K562 (cell line): ENCODE measurements around the gene PRR14. TPM values are rescaled to one million over a fixed set of nuclear protein-coding genes. Genes with fewer than 3 reads are reported as not detected.

ENCODE experiments used
- C11orf30 ChIP-seq: fragments of 450-650 bp; IDR thresholded peaks from 2 replicates; pipeline ENCODE4 v1.6.1; 2016; ENCODE audit warnings: low read depth, mild to moderate bottlenecking
- DNMT1 ChIP-seq: fragments of 450-650 bp; IDR thresholded peaks from 2 replicates; pipeline ENCODE4 v1.6.1; 2016; ENCODE audit warnings: antibody characterized with exemption, mild to moderate bottlenecking
- EHMT2 ChIP-seq: fragments of 450-650 bp; IDR thresholded peaks from 2 replicates; pipeline ENCODE4 v1.6.1; 2018; ENCODE audit warnings: antibody characterized with exemption
- NCOA2 ChIP-seq, 2 experiments: fragments of 450-650 bp; IDR thresholded peaks; 2 replicates each; pipeline ENCODE4 v1.6.1; 2018; ENCODE audit warnings: mild to moderate bottlenecking in 2 of 2, moderate library complexity in 1 of 2; ENCODE audit not compliant: partially characterized antibody in 2 of 2
- PHF20 ChIP-seq: fragments of 450-650 bp; IDR thresholded peaks from 2 replicates; pipeline ENCODE4 v1.6.1; 2018; ENCODE audit not compliant: partially characterized antibody
- ZNF143 ChIP-seq: sonication (generic); formaldehyde crosslinking; IDR thresholded peaks from 2 replicates; pipeline ENCODE4 v1.9.0; 2022; ENCODE audit warnings: mild to moderate bottlenecking, missing genetic modification reagents
- ZNF589 ChIP-seq: fragments of 200-800 bp; sonication (Bioruptor generic); IDR thresholded peaks from 2 replicates; pipeline ENCODE4 v1.6.1; 2016; ENCODE audit warnings: low read depth, missing genetic modification characterization, missing compliant biosample characterization
- polyA plus RNA-seq, 8 experiments: library from polyadenylated mRNA; depleted of rRNA in 4 of 8; stranded (reverse) in 5 of 8; unstranded in 3 of 8; fragments of >200 nt; fragmentation: Nextera tagmentation in 2 of 8; fragmentation: Illumina TruSeq in 1 of 8; extraction: Ambion mirVana in 2 of 8; extraction: Trizol in 1 of 8; gene quantifications; 2 replicates each; pipeline versions ENCODE4 v1.2.1 to v1.2.3, GENCODE V29; 2011 to 2014; ENCODE audit warnings: inconsistent platforms in 1 of 8, missing spikeins in 1 of 8
- total RNA-seq, 7 experiments: library from RNA; depleted of rRNA in 6 of 7; stranded (reverse); fragments of >200 nt in 6 of 7; fragmentation: Illumina TruSeq in 2 of 7; extraction: Trizol in 2 of 7; gene quantifications; 2 replicates each; pipeline versions ENCODE4 v1.2.1 to v1.2.3, GENCODE V29; 2011 to 2021; ENCODE audit warnings: low replicate concordance in 1 of 7
- TF ChIP-seq, protein P1 (sequence below): fragments of 450-650 bp; IDR thresholded peaks from 2 replicates; pipeline ENCODE4 v1.6.1; 2014; ENCODE audit warnings: low read depth, mild to moderate bottlenecking, moderate library complexity, borderline replicate concordance
- TF ChIP-seq, protein P2 (sequence below): fragments of 450-650 bp; IDR thresholded peaks from 2 replicates; pipeline ENCODE4 v1.6.1; 2016; ENCODE audit warnings: borderline replicate concordance
- TF ChIP-seq, protein P3 (sequence below): sonication (generic); formaldehyde crosslinking; IDR thresholded peaks from 2 replicates; pipeline ENCODE4 v1.8.0; 2022; ENCODE audit warnings: mild to moderate bottlenecking, missing genetic modification reagents
- TF ChIP-seq, protein P4 (sequence below), 2 experiments: fragments of 450-650 bp; IDR thresholded peaks; 2 replicates each; pipeline ENCODE4 v1.6.1; 2016; ENCODE audit warnings: mild to moderate bottlenecking in 2 of 2, borderline replicate concordance in 1 of 2, low read depth in 1 of 2, moderate library complexity in 1 of 2
- TF ChIP-seq, protein P5 (sequence below): fragments of 200-800 bp; sonication (Bioruptor generic); IDR thresholded peaks from 2 replicates; pipeline ENCODE4 v1.6.1; 2017; ENCODE audit warnings: missing genetic modification characterization, missing compliant biosample characterization

The PRR14 gene
- total and polyA plus RNA-seq, 9 of the 15 experiments (the other 6 are each of a cell fraction or from before 2014, with no cell fraction given) = 2.2 to 63.1 (median 11.5) TPM

DNA sequence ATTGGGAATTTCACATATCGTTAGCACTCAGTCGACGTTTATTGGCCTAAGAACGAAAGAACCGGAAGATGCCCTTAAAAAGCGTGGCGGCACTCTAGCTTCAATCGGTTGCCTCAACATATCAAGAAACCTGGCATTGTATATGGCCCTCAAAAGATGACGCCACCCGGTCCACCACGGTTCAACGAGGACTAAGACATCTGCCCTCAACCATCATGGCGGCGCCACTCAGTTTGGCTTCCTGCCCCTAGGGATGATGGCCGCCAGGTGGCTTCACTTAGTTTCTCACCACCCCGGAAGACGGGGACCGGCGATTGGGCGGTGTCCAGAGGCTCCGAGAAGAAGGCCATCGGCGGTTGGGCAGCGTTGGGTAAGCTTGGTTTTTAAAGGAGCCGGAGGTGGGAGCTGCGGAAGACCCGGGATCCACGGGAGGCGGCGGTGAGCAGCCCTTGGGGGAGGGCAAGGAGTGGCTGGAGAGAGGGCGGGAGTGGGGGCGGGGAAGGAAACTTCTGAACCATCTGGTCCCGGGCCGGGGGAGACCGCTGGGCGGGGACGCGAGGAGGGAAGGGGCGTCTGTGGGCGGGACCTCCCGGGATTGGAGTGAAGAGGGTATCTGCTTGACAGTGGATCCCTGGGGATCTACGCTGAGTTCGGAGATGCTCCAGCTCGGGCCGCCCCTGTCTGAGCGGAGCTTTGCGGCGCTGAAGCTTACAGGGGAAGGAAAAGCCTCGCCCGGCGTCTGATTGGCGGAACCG, at the start of gene PRR14 (continued):
- TF ChIP-seq, protein P1, sequence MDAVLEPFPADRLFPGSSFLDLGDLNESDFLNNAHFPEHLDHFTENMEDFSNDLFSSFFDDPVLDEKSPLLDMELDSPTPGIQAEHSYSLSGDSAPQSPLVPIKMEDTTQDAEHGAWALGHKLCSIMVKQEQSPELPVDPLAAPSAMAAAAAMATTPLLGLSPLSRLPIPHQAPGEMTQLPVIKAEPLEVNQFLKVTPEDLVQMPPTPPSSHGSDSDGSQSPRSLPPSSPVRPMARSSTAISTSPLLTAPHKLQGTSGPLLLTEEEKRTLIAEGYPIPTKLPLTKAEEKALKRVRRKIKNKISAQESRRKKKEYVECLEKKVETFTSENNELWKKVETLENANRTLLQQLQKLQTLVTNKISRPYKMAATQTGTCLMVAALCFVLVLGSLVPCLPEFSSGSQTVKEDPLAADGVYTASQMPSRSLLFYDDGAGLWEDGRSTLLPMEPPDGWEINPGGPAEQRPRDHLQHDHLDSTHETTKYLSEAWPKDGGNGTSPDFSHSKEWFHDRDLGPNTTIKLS = peak; percentile 69; the same call in 1 of the 2 replicates
- TF ChIP-seq, protein P2, sequence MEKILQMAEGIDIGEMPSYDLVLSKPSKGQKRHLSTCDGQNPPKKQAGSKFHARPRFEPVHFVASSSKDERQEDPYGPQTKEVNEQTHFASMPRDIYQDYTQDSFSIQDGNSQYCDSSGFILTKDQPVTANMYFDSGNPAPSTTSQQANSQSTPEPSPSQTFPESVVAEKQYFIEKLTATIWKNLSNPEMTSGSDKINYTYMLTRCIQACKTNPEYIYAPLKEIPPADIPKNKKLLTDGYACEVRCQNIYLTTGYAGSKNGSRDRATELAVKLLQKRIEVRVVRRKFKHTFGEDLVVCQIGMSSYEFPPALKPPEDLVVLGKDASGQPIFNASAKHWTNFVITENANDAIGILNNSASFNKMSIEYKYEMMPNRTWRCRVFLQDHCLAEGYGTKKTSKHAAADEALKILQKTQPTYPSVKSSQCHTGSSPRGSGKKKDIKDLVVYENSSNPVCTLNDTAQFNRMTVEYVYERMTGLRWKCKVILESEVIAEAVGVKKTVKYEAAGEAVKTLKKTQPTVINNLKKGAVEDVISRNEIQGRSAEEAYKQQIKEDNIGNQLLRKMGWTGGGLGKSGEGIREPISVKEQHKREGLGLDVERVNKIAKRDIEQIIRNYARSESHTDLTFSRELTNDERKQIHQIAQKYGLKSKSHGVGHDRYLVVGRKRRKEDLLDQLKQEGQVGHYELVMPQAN = 0 out of 2 replicates have a peak, but pooled peaks have one; percentile 21
- TF ChIP-seq, protein P3, sequence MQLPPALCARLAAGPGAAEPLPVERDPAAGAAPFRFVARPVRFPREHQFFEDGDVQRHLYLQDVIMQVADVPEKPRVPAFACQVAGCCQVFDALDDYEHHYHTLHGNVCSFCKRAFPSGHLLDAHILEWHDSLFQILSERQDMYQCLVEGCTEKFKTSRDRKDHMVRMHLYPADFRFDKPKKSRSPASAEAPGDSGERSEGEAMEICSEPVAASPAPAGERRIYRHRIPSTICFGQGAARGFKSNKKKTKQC (CRISPR knock-in tag) = no peak; the same call in 1 of the 2 replicates
- peak; percentile 75 for TF ChIP-seq PHF20
- TF ChIP-seq, protein P4, sequence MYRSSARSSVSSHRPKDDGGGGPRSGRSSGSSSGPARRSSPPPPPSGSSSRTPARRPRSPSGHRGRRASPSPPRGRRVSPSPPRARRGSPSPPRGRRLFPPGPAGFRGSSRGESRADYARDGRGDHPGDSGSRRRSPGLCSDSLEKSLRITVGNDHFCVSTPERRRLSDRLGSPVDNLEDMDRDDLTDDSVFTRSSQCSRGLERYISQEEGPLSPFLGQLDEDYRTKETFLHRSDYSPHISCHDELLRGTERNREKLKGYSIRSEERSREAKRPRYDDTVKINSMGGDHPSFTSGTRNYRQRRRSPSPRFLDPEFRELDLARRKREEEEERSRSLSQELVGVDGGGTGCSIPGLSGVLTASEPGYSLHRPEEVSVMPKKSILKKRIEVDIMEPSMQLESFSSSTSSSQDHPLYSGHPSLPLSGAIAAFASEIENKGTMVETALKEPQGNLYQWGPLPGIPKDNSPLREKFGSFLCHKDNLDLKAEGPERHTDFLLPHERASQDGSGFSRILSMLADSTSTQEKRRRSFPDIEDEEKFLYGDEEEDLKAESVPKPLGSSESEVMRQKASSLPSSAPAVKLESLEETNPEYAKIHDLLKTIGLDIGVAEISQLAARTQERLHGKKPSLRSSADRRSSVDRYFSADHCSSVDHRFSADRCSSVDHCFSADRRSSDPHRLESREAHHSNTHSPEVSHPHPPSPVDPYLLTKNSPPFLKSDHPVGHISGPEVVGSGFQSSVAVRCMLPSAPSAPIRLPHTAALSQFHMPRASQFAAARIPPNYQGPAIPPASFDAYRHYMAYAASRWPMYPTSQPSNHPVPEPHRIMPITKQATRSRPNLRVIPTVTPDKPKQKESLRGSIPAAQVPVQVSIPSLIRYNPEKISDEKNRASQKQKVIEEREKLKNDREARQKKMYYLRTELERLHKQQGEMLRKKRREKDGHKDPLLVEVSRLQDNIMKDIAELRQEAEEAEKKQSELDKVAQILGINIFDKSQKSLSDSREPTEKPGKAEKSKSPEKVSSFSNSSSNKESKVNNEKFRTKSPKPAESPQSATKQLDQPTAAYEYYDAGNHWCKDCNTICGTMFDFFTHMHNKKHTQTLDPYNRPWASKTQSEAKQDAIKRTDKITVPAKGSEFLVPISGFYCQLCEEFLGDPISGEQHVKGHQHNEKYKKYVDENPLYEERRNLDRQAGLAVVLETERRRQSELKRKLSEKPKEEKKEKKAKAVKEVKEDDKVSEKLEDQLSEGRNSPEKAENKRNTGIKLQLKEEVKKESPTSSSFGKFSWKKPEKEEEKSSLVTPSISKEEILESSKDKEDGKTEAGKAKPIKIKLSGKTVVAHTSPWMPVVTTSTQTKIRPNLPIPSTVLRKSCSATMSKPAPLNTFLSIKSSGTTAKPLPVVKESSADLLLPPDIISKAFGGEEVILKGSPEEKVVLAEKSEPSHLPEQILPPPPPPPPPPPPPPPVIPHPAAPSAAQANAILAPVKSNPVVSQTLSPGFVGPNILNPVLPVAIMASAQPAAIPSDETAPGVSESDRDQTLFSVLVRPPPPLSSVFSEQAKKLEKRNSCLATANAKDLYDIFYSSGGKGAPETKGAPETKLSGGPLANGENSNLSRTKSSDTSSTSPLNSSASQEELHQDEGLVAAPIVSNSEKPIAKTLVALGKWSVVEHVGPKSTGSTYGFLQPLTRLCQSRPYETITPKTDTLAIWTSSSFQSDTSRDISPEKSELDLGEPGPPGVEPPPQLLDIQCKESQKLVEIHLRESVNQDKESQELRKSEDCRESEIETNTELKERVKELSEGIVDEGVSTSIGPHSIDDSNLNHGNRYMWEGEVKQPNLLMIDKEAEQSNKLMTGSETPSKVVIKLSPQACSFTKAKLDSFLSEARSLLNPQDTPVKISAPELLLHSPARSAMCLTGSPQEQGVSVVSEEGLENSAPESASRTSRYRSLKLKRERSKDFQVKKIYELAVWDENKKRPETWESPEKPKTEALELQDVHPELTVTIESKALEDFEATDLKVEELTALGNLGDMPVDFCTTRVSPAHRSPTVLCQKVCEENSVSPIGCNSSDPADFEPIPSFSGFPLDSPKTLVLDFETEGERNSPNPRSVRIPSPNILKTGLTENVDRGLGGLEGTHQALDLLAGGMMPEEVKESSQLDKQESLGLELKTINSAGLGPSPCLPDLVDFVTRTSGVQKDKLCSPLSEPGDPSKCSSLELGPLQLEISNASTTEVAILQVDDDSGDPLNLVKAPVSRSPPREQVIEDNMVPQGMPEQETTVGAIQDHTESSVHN (IDR thresholded peaks at IDR 0.05; ENCODE audit: borderline replicate concordance in 1 of 2, low read depth in 1 of 2) = no peak
- peak; percentile 69; the same call in 1 of the 2 replicates for TF ChIP-seq ZNF589 (CRISPR knock-in tag)
- TF ChIP-seq NCOA2 (IDR thresholded peaks at IDR 0.05; ENCODE audit: partially characterized antibody in 2 of 2) = no peak
- TF ChIP-seq, protein P5, sequence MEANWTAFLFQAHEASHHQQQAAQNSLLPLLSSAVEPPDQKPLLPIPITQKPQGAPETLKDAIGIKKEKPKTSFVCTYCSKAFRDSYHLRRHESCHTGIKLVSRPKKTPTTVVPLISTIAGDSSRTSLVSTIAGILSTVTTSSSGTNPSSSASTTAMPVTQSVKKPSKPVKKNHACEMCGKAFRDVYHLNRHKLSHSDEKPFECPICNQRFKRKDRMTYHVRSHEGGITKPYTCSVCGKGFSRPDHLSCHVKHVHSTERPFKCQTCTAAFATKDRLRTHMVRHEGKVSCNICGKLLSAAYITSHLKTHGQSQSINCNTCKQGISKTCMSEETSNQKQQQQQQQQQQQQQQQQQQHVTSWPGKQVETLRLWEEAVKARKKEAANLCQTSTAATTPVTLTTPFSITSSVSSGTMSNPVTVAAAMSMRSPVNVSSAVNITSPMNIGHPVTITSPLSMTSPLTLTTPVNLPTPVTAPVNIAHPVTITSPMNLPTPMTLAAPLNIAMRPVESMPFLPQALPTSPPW (CRISPR knock-in tag) = peak; percentile 86
- TF ChIP-seq DNMT1 = no peak
- TF ChIP-seq EHMT2 = 0 out of 2 replicates have a peak, but pooled peaks have one; percentile 39
- TF ChIP-seq C11orf30 = no peak
- no peak for TF ChIP-seq ZNF143 (CRISPR knock-in tag)
